ENCODE data around the gene GPC4.

GRCh38 chrX:133454491-133454914 lies 39.2 kb upstream of the GPC4 start:
- no peak for TF ChIP-seq TAF1 (IDR thresholded peaks at IDR 0.05; ENCODE audit: low read depth)
- no peak for TF ChIP-seq CTCF (IDR thresholded peaks at IDR 0.05; ENCODE audit: poor library complexity, severe bottlenecking)
- no peak for TF ChIP-seq EZH2 (IDR thresholded peaks at IDR 0.05; ENCODE audit: borderline replicate concordance, insufficient read depth, low read length, poor library complexity, severe bottlenecking)
- TF ChIP-seq RAD21 (conservative IDR thresholded peaks at IDR 0.05), result no peak
- no peak for TF ChIP-seq POLR2AphosphoS5 (IDR thresholded peaks at IDR 0.05)
- no peak for TF ChIP-seq EP300 (conservative IDR thresholded peaks at IDR 0.05; ENCODE audit: poor library complexity, severe bottlenecking)
